Measurements from ENCODE around the gene TMEM184A. TPM values are rescaled to one million over a fixed set of nuclear protein-coding genes. Genes with fewer than 3 reads are reported as not detected.
A peak's percentile ranks its signal among the peaks of the same experiment; 100 is the strongest.

TMEM184A gene
- polyA plus RNA-seq, 2 of the 4 experiments (the other 2 are of a cell fraction), result 14.3 to 18.4 TPM

- H3K4me2 ChIP-seq, result peak overlapping the region; percentile 94; the same call in 2 of the 3 replicates
- FAIRE-seq (no peak), DNase-seq (ENCODE audit: low read depth in 1 of 2, low spot score in 1 of 2) (no peak), ATAC-seq (no peak)
- H3K27ac ChIP-seq, result peak overlapping the region; percentile 97 to 99
- POLR2A ChIA-PET, result interaction anchor here (1.9 to 2.6 kb wide), 2 partner anchors 12 to 20 kb away, joined by 18 to 24 read pairs; no protein-coding TSS in a partner anchor
- TF ChIP-seq CHD4 (IDR thresholded peaks at IDR 0.05; ENCODE audit: borderline replicate concordance) (no peak), HOXA7 (CRISPR knock-in tag; IDR thresholded peaks at IDR 0.05) (0 out of 2 replicates have a peak, but pooled peaks have one; percentile 9), ATOH8 (CRISPR knock-in tag; IDR thresholded peaks at IDR 0.05; ENCODE audit: low read depth) (no peak), PHF8 (IDR thresholded peaks at IDR 0.05; ENCODE audit: borderline replicate concordance, low read depth) (no peak), HOXB5 (CRISPR knock-in tag; IDR thresholded peaks at IDR 0.05) (no peak)
- CTCF ChIA-PET, result interaction anchor here (0.7 to 9.5 kb wide), 11 partner anchors 10 to 797 kb away, joined by 3 to 204 read pairs (median 7); partner anchors contain the start of gene EIF3B
- no peak overlapping the region for H3K4me3 ChIP-seq
- H3K9me3 ChIP-seq, result no peaks in the 10 kb centered on the region
- 95% methylated on average over 7 of the region's 7 CpGs for WGBS (ENCODE audit: missing lambda C conversion rate)
- H3K4me1 ChIP-seq, result peaks cover 46% of the 10 kb centered on the region
Measured at GRCh38 chr7:1557006-1557405, 1.0 kb upstream of the TMEM184A start.

- POLR2A ChIA-PET, result interaction anchor here (0.7 to 2.6 kb wide), 4 partner anchors 10 to 42 kb away, joined by 3 to 24 read pairs (median 12); no protein-coding TSS in a partner anchor
- DNase-seq (ENCODE audit: low read depth in 1 of 2, low spot score in 1 of 2), result peak; percentile 94 to 98
- H3K4me1 ChIP-seq, result peaks cover 45% of the 10 kb centered on the region
- FAIRE-seq, result no peak
- H3K4me2 ChIP-seq, result peak overlapping the region; percentile 94
- peak overlapping the region; percentile 97 to 99 for H3K27ac ChIP-seq
- peak; percentile 81; the same call in 1 of the 2 replicates for TF ChIP-seq POLR2AphosphoS2 (conservative IDR thresholded peaks at IDR 0.05; ENCODE audit: low read length)
- no peak for TF ChIP-seq ZSCAN20 (CRISPR knock-in tag; IDR thresholded peaks at IDR 0.05)
- peak; percentile 33 for TF ChIP-seq CHD2 (IDR thresholded peaks at IDR 0.05; ENCODE audit: low read length, partially characterized antibody)
- no peak for TF ChIP-seq HMGXB4 (CRISPR knock-in tag; IDR thresholded peaks at IDR 0.05; ENCODE audit: borderline replicate concordance)
- TF ChIP-seq GATA3 (IDR thresholded peaks at IDR 0.05; ENCODE audit: borderline replicate concordance), result peak; percentile 80; the same call in 1 of the 2 replicates
- TF ChIP-seq POLR2A (IDR thresholded peaks at IDR 0.05; ENCODE audit: low read length), result peak; percentile 56
- peak; percentile 29 to 64; a peak in 2 of 5 replicates for TF ChIP-seq EP300 (IDR thresholded peaks at IDR 0.05)
- no peak for TF ChIP-seq FOSB (CRISPR knock-in tag; IDR thresholded peaks at IDR 0.05)
- peak; percentile 72 for TF ChIP-seq HOXB5 (CRISPR knock-in tag; IDR thresholded peaks at IDR 0.05)
- TF ChIP-seq JUN (IDR thresholded peaks at IDR 0.05), result peak; percentile 20 to 65
- TF ChIP-seq CEBPB (IDR thresholded peaks at IDR 0.05), result no peak
- peak; percentile 58; the same call in 1 of the 2 replicates for TF ChIP-seq E2F6 (IDR thresholded peaks at IDR 0.05; ENCODE audit: borderline replicate concordance, low read depth)
- TF ChIP-seq JUNB (IDR thresholded peaks at IDR 0.05), result peak; percentile 55
- TF ChIP-seq HOXA7 (CRISPR knock-in tag; IDR thresholded peaks at IDR 0.05), result peak; percentile 89
- no peak for TF ChIP-seq NPAS2 (CRISPR knock-in tag; IDR thresholded peaks at IDR 0.05; ENCODE audit: borderline replicate concordance)
- no peak for TF ChIP-seq ZNF302 (CRISPR knock-in tag; IDR thresholded peaks at IDR 0.05)
- TF ChIP-seq KDM1A (IDR thresholded peaks at IDR 0.05; ENCODE audit: low read depth), result no peak; the same call in 1 of the 2 replicates
- TF ChIP-seq CHD4 (IDR thresholded peaks at IDR 0.05; ENCODE audit: borderline replicate concordance), result 0 out of 2 replicates have a peak, but pooled peaks have one; percentile 13
- peak; percentile 79 for TF ChIP-seq PBX3 (IDR thresholded peaks at IDR 0.05)
- no peak for TF ChIP-seq HOXB13 (CRISPR knock-in tag; IDR thresholded peaks at IDR 0.05; ENCODE audit: low read depth)
- TF ChIP-seq MAX (IDR thresholded peaks at IDR 0.05), result peak; percentile 75
- 0 out of 2 replicates have a peak, but pooled peaks have one; percentile 10 for TF ChIP-seq FOSL2 (IDR thresholded peaks at IDR 0.05)
- TF ChIP-seq FOSL2 (CRISPR knock-in tag; IDR thresholded peaks at IDR 0.05), result peak; percentile 87
- WGBS (ENCODE audit: missing lambda C conversion rate), result 1% methylated on average over 14 of the region's 35 CpGs
- no peaks in the 10 kb centered on the region for H3K9me3 ChIP-seq
- peak overlapping the region; percentile 55 for H3K4me3 ChIP-seq
- CTCF ChIA-PET, result interaction anchor here (0.8 to 9.5 kb wide), 19 partner anchors 7 to 655 kb away, joined by 3 to 204 read pairs (median 5); no protein-coding TSS in a partner anchor
- ATAC-seq, result peak; percentile 55 to 68
Measured at GRCh38 chr7:1555046-1555812, 776 bp downstream of the TMEM184A start.

Measured in A549 (cell line).